HG03439 (cell line): ENCODE data around the gene TXLNG.
"Not testable (repeated sequence)": the region's sequence is repeated elsewhere in the genome, so short reads cannot be mapped to it uniquely, and the experiment has no call there.

Experiments
- ATAC-seq: cut with Tn5 transposase; IDR thresholded peaks from one replicate; pipeline ENCODE4 v1.9.1; 2021; ENCODE audit warnings: mild to moderate bottlenecking, moderate library complexity; ENCODE audit not compliant: unreplicated experiment

Gene TXLNG

GRCh38 chrX:16784440-16784839, 1.8 kb upstream of the TXLNG start:
- ATAC-seq: not testable (repeated sequence)

DNA sequence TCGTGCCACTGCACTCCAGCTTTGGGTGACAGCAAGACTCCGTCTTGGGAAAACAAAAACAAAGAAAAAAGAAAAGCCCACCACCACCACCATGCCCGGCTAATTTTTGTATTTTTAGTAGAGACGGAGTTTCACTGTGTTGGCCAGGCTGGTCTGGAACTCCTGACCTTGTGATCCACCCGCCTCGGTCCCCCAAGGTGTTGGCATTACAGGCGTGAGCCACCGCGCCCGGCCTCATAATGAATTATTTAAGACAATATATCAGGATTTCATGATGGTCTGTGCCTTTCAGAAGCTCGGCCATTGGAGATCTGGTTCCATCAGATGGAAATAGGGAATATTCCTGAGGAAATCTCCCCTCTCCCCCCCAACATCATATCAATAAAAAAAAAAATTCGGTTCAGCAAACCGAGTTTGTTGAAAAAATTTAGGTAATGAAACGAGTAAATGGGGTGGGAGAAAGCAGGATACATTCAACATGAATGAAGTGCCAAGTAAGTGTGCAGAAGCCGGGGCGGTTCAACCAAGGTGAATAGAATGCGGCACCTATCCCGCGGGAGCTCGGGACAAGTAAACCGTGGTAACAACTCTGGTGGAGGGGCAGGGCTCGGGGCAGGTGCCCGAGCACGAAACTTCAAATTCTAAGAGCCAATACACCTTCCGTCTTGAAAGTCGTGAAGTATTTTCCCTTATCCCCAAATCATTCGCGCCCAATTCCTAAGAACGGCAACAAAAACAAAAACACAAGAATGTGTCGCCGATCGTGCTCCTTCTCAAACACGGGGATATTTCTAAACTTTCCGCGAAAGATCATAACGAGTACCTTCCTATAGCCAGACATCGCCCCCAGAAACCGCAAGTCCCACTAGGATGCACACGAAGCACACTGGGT, 773 bp upstream of the TXLNG start:
- ATAC-seq: no peak

DNA sequence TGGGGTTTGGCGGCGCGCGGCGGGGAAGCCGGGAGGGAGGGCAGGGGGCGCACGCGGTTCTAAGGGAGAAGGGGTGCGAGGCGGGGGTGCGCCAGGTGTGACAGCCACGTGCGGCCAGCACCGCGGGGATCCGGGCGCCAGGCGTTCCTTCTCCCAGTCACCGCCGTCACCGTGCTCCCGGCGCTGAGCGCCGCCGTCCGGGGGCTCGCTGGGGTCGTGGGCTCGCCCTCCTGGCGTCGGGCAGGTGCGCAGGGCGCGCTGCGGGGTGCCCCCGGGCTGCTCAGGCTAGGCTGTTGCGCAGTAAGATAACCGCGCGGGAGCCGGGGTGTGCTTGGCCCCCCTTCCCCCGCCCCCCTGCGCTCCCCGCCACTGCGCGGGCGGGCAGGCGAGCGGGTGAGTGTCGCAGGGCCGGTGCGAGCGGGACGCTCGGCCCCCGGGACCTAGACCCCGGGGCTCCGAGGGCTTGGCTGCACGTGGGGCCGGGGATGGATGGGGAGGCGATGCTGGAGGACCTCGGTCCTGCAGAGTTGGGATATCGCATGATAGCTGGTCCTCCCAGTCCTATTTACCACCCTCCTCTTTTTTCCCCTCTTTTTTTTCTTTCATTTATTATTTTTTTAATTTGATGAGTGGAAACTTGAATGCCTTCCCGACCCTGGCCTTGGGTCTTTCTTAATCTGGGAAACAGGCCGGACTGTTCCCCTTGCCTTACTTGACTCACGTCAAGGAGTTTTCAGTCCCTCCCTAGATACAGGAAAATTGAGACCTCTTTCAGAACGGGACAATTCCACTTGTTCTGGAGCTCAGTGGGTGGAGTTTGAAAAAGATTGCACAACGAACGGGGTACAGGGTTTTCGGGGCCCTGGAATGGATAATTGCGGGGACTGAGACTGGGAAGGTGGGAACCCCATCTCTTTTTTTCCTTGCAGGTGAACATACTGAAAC, 797 bp downstream of the TXLNG start:
- ATAC-seq: peak; percentile 24

DNA sequence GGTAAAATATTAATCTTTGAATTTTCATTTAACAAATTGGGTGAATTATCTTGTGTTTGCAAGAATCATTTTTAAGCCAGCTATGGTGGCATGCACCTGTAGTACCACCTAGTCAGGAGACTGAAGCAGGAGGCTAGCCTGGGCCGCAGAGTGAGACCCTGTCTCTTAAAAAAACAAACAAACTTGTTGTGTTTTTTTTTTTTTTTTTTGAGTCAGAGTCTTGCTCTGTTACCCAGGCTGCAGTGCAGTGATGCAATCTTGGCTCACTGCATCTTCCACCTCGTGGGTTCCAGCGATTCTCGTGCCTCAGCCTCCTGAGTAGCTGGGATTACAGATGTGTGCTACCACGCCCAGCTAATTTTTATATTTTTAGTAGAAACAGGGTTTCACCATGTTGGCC, 2.2 kb downstream of the TXLNG start:
- ATAC-seq: no peak

DNA sequence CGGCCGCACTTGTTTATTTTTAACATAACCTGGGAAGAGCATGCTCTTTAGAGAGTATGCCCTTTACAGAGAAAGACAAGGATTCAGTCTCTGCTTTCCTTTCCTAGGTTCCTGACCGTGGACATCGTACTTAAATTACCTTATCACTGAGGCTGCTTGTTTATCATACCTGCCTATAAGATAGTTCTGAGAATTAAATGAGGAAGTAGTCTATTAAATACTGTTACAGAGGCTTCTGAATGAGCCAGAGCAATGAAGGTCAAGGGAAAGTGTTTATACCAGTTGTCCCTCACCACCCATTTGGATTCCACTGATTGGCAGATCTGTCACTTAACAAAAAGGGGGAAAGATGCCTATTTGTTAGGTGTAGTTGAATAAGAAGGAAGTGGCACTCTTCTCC, 10.0 kb downstream of the TXLNG start:
- ATAC-seq: no peak

DNA sequence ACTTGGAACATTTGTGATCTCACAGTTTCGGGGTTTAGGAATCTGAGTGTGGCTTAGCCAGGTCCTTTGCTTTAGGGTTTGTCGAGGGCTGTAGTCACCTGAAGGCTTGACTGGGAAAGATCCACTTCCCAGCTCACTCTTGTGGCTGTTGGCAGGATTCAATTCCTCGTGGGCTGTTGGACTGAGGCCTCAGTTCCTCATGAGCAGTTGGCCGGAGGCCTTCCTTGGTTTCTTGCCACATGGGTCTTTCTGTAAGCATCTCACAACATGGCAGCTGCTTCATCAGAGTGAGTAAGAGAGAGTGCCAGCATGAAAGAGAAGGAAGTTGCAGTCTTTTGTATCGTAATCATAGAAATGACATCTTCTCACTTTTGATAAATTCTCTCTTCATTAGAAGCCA, 11.1 kb downstream of the TXLNG start:
- ATAC-seq: no peak

GRCh38 chrX:16797841-16798240, 11.6 kb downstream of the TXLNG start:
- no peak for ATAC-seq

DNA sequence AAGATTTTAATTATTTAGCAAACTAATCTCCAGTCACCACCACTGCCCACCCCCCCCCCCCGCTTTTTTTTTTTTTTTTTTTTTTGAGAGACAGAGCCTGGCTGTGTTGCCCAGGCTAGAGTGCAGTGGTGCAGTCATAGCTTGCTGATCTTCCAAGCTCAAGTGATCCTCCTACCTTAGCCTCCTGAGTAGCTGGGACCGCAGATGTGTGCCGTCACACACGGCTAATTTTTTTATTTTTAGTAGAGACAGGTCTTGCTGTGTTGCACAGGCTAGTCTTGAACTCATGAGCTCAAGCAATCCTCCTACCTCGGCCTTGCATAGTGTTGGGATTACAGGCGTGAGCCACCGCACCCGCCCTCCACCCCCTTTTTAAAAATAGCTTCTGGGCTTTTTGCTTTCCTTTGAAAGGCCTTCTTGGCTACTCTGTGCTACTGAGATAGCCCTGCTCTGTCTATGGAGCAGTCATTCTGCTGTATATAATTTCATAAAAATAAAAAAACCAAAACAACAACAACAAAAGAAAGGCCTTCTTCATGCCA, 18.7 kb downstream of the TXLNG start:
- ATAC-seq: no peak

DNA sequence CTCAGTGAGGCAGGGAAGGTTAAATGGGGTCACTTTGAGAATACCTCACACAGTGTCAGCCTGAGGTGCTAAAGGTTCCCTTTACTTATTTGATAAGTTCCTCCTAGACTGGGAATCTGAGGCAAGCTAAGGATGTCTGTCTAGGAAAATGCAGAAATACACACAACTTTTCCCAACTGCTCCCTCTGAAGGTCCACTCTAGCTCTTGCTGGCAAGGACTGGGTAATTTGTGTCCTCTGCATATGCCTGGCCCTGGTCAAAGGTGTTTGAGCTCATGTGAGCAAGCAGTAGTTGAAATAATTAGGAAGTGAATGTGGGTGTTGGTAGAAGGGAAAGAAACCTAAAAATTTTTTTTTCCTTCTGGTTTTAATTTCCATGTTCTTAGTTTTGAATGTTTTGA, 21.3 kb downstream of the TXLNG start:
- no peak for ATAC-seq

DNA sequence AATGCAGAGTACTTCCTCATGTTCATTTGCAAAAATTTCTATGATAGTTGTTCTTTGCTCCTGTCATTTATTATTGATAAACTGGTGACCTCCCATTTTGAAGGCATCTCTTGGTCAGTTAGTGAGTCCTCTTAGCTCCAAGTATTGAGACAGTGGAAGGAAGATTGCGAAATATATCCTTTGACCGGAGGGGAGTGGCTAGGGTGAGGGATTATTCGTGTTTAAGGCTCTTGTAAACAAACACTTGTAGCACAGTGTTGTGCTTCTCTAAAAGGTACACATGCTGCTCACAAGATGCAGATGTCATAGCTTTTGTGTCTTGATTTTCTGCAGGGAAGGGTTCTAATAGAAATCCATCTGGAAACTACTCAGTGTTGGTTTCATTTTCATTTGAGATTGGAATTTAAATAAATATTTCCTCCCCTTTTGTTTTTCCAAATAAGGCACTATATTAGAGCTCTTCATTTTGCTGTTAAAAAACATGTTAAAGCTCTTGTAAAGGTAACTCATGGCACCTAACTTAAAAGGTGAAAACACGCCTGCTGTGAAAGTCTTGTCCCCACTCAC, 21.8 kb downstream of the TXLNG start:
- no peak for ATAC-seq

DNA sequence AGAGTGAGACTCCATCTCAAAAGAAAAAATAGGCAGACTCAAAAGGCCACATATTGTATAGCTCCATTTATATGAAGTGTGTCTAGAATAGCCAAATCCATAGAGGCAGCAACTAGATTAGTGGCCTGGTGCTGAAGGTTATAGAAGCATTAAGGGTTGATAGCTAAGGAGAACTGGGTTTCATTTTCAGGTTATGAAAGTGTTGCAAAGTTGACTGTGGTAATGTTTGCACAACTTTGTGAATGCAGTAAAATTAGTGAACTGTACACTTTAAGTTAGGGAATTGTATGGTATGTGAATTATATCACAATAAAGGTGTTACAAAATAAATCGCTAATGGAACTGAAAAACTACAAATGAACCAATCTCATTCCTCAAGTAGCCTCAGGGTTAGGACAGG, 28.3 kb downstream of the TXLNG start:
- ATAC-seq: no peak

DNA sequence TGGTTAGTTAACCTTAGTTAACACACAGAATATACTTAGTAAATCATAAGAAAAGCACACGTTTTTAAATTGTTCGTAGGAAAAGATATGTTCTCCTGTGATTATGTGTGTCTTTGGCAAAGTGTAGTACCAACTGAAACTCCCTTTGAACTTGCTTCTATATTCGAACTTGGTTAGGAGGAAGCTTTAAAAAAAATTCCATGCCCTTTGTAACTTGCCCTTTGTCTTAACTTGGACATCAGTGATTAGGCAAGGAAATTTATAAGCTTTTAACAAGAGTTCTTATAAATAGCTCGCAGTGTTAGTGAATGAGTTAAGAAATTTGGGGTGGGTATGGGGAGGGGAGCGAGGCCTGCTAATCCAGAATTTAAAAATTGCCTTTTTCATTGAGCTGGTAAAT, 33.4 kb downstream of the TXLNG start:
- ATAC-seq: no peak

GRCh38 chrX:16822723-16823122, 36.5 kb downstream of the TXLNG start:
- no peak for ATAC-seq

- ATAC-seq: no peak
Measured at GRCh38 chrX:16825264-16826035, 39.2 kb downstream of the TXLNG start.

GRCh38 chrX:16826207-16826606, 39.9 kb downstream of the TXLNG start:
- no peak for ATAC-seq

- no peak for ATAC-seq
Measured at GRCh38 chrX:16827225-16827624, 41.0 kb downstream of the TXLNG start.

GRCh38 chrX:16828124-16828908, 42.0 kb downstream of the TXLNG start:
- no peak for ATAC-seq

DNA sequence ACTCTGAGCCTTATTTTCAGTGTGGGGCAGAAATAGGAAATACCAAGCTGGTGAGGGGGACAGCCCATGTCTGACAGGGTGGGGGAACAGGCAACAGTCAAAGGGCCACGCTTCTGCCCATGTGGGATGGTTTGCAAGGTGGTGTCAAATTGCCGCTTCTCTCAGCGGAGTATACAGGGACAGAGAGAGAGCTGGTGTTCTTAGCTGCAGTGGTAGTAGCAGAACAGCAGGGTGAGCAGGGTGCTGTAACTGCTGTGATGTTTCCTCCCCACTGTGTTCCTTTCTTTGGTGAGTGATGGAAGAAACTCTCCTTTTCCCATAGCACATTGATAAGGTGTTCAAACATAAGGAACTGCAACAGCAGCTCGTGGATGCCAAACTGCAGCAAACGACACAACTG, 46.0 kb downstream of the TXLNG start:
- no peak for ATAC-seq

- ATAC-seq: no peak
Measured at GRCh38 chrX:16834806-16835205, 48.5 kb downstream of the TXLNG start.

DNA sequence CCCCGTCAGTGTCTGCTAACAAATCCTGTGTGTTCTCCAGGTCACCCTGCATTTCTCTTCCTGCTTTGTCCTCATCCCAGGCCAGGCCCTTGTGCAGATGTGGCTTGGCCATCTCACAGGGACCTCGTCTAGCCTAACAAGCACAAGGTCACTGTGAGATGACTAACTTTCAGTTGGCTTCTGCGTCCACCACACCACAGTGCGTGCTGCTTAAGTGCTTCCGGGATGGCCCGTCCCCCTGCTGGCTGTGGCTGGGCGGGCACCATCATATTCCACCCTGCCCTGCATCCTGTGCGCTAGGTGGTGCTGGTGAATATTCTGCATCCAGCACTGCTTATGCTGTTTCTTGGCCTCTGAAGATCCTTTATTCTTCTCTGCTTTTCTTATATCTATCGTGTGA, 50.1 kb downstream of the TXLNG start:
- ATAC-seq: no peak
